SK-N-SH (cell line): Measurements from ENCODE around the gene PPP1R14D. TPM values are rescaled to one million over a fixed set of nuclear protein-coding genes. Genes with fewer than 3 reads are reported as not detected.

ENCODE experiments used
- CTCF ChIA-PET: fragments of 300-600, 350-600 bp; formaldehyde crosslinking; extraction: SDS; loops from one replicate; lab custom pipeline; 2021; lab: Yijun Ruan, JAX
- POLR2A ChIA-PET: fragments of 350-600 bp; sonication (Branson Sonifier 250); formaldehyde crosslinking; extraction: SDS; loops from one replicate; lab custom pipeline; 2020; ENCODE audit warnings: antibody characterized with exemption, inconsistent platforms; lab: Yijun Ruan, JAX
- DNase-seq: peaks from one replicate; pipeline ENCODE4 v3.0.0; 2012
- H2AFZ ChIP-seq: fragments of 200-600 bp; sonication (generic); 2 replicates; pipeline ENCODE4 v1.8.1; 2016; ENCODE audit warnings: antibody characterized with exemption, mild to moderate bottlenecking, low read depth
- H3F3A ChIP-seq: fragments of 200-600 bp; sonication (generic); replicated peaks from 2 replicates; pipeline ENCODE3; 2016; ENCODE audit warnings: antibody characterized with exemption, mild to moderate bottlenecking; ENCODE audit not compliant: insufficient read depth
- H3K27ac ChIP-seq, 2 experiments: fragments of 200-500 bp in 1 of 2; fragments of 200-600 bp in 1 of 2; sonication (Bioruptor generic) in 1 of 2; sonication (generic), shearing (Covaris generic) in 1 of 2; 2 replicates each; pipeline versions ENCODE4 v1.5.1 to v1.6.1; 2014 to 2016; ENCODE audit warnings: low read depth in 2 of 2, inconsistent platforms in 1 of 2, low read length in 1 of 2, mild to moderate bottlenecking in 1 of 2, mixed read lengths in 1 of 2
- H3K27me3 ChIP-seq: fragments of 200-600 bp; sonication (generic), shearing (Covaris generic); 2 replicates; pipeline ENCODE4 v1.6.1; 2016; ENCODE audit warnings: mixed run types; ENCODE audit not compliant: insufficient read depth
- H3K36me3 ChIP-seq, 2 experiments: fragments of 200-500 bp in 1 of 2; fragments of 200-600 bp in 1 of 2; sonication (Bioruptor generic) in 1 of 2; sonication (generic) in 1 of 2; replicated peaks in 1 of 2; 2 replicates each; pipeline versions ENCODE3 to v1.5.1; 2014 to 2016; ENCODE audit warnings: low read length in 1 of 2, mild to moderate bottlenecking in 1 of 2; ENCODE audit not compliant: insufficient read depth in 2 of 2, control insufficient read depth in 1 of 2
- H3K4me1 ChIP-seq, 2 experiments: fragments of 200-500 bp in 1 of 2; fragments of 200-600 bp in 1 of 2; sonication (Bioruptor generic) in 1 of 2; sonication (generic), shearing (Covaris generic) in 1 of 2; 2 replicates each; pipeline versions ENCODE4 v1.5.1 to v1.6.1; 2014 to 2016; ENCODE audit warnings: low read depth in 1 of 2, low read length in 1 of 2, mixed run types in 1 of 2; ENCODE audit not compliant: insufficient read depth in 2 of 2, control insufficient read depth in 1 of 2
- H3K4me2 ChIP-seq: fragments of 200-600 bp; sonication (generic), shearing (Covaris generic); 2 replicates; pipeline ENCODE4 v1.6.1; 2017; ENCODE audit warnings: mixed run types
- H3K4me3 ChIP-seq, 2 experiments: fragments of 200-500 bp in 1 of 2; fragments of 200-600 bp in 1 of 2; sonication (Bioruptor generic) in 1 of 2; sonication (generic), shearing (Covaris generic) in 1 of 2; 2 replicates each; pipeline versions ENCODE4 v1.5.1 to v1.8.1; 2014 to 2016; ENCODE audit warnings: low read depth in 2 of 2, inconsistent platforms in 1 of 2, low read length in 1 of 2, mild to moderate bottlenecking in 1 of 2, mixed read lengths in 1 of 2, moderate library complexity in 1 of 2
- H3K79me2 ChIP-seq: fragments of 200-600 bp; sonication (generic); 2 replicates; pipeline ENCODE4 v1.8.1; 2017; ENCODE audit warnings: mild to moderate bottlenecking; ENCODE audit not compliant: insufficient read depth
- H3K9ac ChIP-seq: fragments of 200-600 bp; sonication (generic); 2 replicates; pipeline ENCODE4 v1.6.1; 2017; ENCODE audit warnings: mixed run types
- H3K9me2 ChIP-seq: fragments of 200-600 bp; sonication (generic); 2 replicates; pipeline ENCODE4 v1.6.1; 2017; ENCODE audit warnings: mixed run types
- H3K9me3 ChIP-seq: fragments of 200-600 bp; sonication (generic); 2 replicates; pipeline ENCODE4 v1.6.1; 2017; ENCODE audit warnings: mixed run types, mild to moderate bottlenecking, moderate library complexity
- H4K20me1 ChIP-seq: fragments of 200-600 bp; sonication (generic); 2 replicates; pipeline ENCODE4 v1.6.1; 2017; ENCODE audit warnings: mild to moderate bottlenecking, mixed run types; ENCODE audit not compliant: insufficient read depth
- CTCF ChIP-seq: fragments of 200-600 bp; sonication (generic); IDR thresholded peaks from 2 replicates; pipeline ENCODE4 v1.6.1; 2017; ENCODE audit warnings: antibody characterized with exemption, mild to moderate bottlenecking, moderate library complexity
- FOSL2 ChIP-seq: IDR thresholded peaks from 2 replicates; pipeline ENCODE4 v1.4.0; 2012; ENCODE audit warnings: low read depth, mild to moderate bottlenecking, moderate library complexity, borderline replicate concordance
- FOXJ3 ChIP-seq: sonication (generic); formaldehyde crosslinking; IDR thresholded peaks from 2 replicates; pipeline ENCODE4 v1.5.1; 2020; ENCODE audit warnings: mild to moderate bottlenecking, missing genetic modification reagents
- FOXM1 ChIP-seq: IDR thresholded peaks from 2 replicates; pipeline ENCODE4 v1.4.0; 2012; ENCODE audit warnings: low read depth, mild to moderate bottlenecking
- GABPA ChIP-seq: IDR thresholded peaks from 2 replicates; pipeline ENCODE4 v1.4.0; 2012; ENCODE audit warnings: low read depth, mild to moderate bottlenecking
- GATA2 ChIP-seq: sonication (generic); formaldehyde crosslinking; IDR thresholded peaks from 2 replicates; pipeline ENCODE4 v1.5.0; 2020; ENCODE audit warnings: mild to moderate bottlenecking, missing genetic modification reagents
- JUND ChIP-seq: IDR thresholded peaks from 2 replicates; pipeline ENCODE4 v1.4.0; 2012
- MAX ChIP-seq: IDR thresholded peaks from 2 replicates; pipeline ENCODE4 v1.4.0; 2012; ENCODE audit warnings: low read depth
- MEF2A ChIP-seq: IDR thresholded peaks from 2 replicates; pipeline ENCODE4 v1.4.0; 2012; ENCODE audit warnings: low read depth, borderline replicate concordance
- MXI1 ChIP-seq: IDR thresholded peaks from 2 replicates; pipeline ENCODE4 v1.6.1; 2012; ENCODE audit warnings: mild to moderate bottlenecking, low read depth, low read length, improper control_type of control experiment
- NFIC ChIP-seq: IDR thresholded peaks from 2 replicates; pipeline ENCODE4 v1.4.0; 2012; ENCODE audit warnings: borderline replicate concordance
- POLR2AphosphoS5 ChIP-seq: IDR thresholded peaks from 2 replicates; pipeline ENCODE4 v1.6.1; 2012; ENCODE audit warnings: low read depth, low read length
- RCOR1 ChIP-seq: fragments of 150-350 bp; IDR thresholded peaks from 2 replicates; pipeline ENCODE4 v1.6.1; 2017; ENCODE audit warnings: antibody characterized with exemption, low read length
- REST ChIP-seq: IDR thresholded peaks from 2 replicates; pipeline ENCODE4 v1.6.1; 2012; ENCODE audit warnings: mild to moderate bottlenecking, low read depth, low read length, moderate library complexity
- SMC3 ChIP-seq: IDR thresholded peaks from 2 replicates; pipeline ENCODE4 v1.6.1; 2012; ENCODE audit warnings: low read depth, low read length, improper control_type of control experiment
- TAF1 ChIP-seq: IDR thresholded peaks from 2 replicates; pipeline ENCODE4 v1.6.1; 2012; ENCODE audit warnings: low read depth, mild to moderate bottlenecking, low read length, moderate library complexity, borderline replicate concordance
- TCF12 ChIP-seq: IDR thresholded peaks from 2 replicates; pipeline ENCODE4 v1.4.0; 2012
- TEAD4 ChIP-seq: IDR thresholded peaks from 2 replicates; pipeline ENCODE4 v1.4.0; 2012; ENCODE audit warnings: mild to moderate bottlenecking, borderline replicate concordance; ENCODE audit not compliant: insufficient read depth
- USF1 ChIP-seq: IDR thresholded peaks from 2 replicates; pipeline ENCODE4 v1.4.0; 2012; ENCODE audit warnings: low read depth, borderline replicate concordance
- USF2 ChIP-seq: fragments of 150-350 bp; IDR thresholded peaks from 2 replicates; pipeline ENCODE4 v1.6.1; 2017; ENCODE audit warnings: antibody characterized with exemption, low read length, low read depth, borderline replicate concordance
- WGBS: methylation state at CpG from one replicate; pipeline ENCODE4 v1.1.6; 2017; ENCODE audit warnings: low lambda C conversion rate; 5-methylcytosine and 5-hydroxymethylcytosine counted together
- polyA plus RNA-seq, 3 experiments: library from polyadenylated mRNA; depleted of rRNA; stranded (reverse); fragments of >200 nt; gene quantifications; 2 replicates each; pipeline ENCODE4 v1.2.3, GENCODE V29; 2012

PPP1R14D gene
- polyA plus RNA-seq, 1 of the 3 experiments (the other 2 are of a cell fraction) = not detected

- no peaks in the 10 kb centered on the region for H3K27me3 ChIP-seq
- peak overlapping the region in 1 of 2 experiments; percentile 61; a peak in 2 of 4 replicates for H3K27ac ChIP-seq
- no peak for DNase-seq
- H4K20me1 ChIP-seq = peaks cover 21% of the 10 kb centered on the region
- H3K4me3 ChIP-seq = no peak overlapping the region
- peaks cover 58% of the 10 kb centered on the region for H3K79me2 ChIP-seq
- peaks cover 4% of the 10 kb centered on the region for H3F3A ChIP-seq
- POLR2A ChIA-PET = no interaction called here
- no peaks in the 10 kb centered on the region for H3K9me2 ChIP-seq
- no peaks in the 10 kb centered on the region for H3K9me3 ChIP-seq
- TF ChIP-seq NFIC (peak; percentile 71; the same call in 1 of the 2 replicates), FOSL2 (0 out of 2 replicates have a peak, but pooled peaks have one; percentile 15), MEF2A (no peak), TCF12 (0 out of 2 replicates have a peak, but pooled peaks have one; percentile 14), POLR2AphosphoS5 (no peak), FOXM1 (no peak), MXI1 (no peak), TEAD4 (no peak), MAX (0 out of 2 replicates have a peak, but pooled peaks have one; percentile 26)
- TF ChIP-seq, all 33 proteins: peak for 4
- H3K36me3 ChIP-seq = peaks cover 0 to 3% of the 10 kb centered on the region in 2 experiments
- WGBS = 42% methylated on average over 4 of the region's 4 CpGs
- H3K9ac ChIP-seq = no peak overlapping the region
- no peak overlapping the region for H2AFZ ChIP-seq
- CTCF ChIA-PET = interaction anchor here (0.8 to 31.8 kb wide), 5 partner anchors 16 to 104 kb away, joined by 3 to 555 read pairs (median 5); partner anchors contain the start of gene RMDN3
- H3K4me2 ChIP-seq = peak overlapping the region; percentile 54
- peaks cover 2 to 12% of the 10 kb centered on the region in 2 experiments; a peak in 3 of 4 replicates for H3K4me1 ChIP-seq
These were observed 41.1 kb downstream of the PPP1R14D start for GRCh38 chr15:40787344-40787841.

GRCh38 chr15:40785814-40786213 lies 42.7 kb downstream of the PPP1R14D start:
- peaks cover 23% of the 10 kb centered on the region for H4K20me1 ChIP-seq

More at GRCh38 chr15:40785814-40786213, 42.7 kb downstream of the PPP1R14D start:
- no peak overlapping the region for H3K27ac ChIP-seq
- no peaks in the 10 kb centered on the region for H3K9me3 ChIP-seq
- no peaks in the 10 kb centered on the region for H3K36me3 ChIP-seq
- no peak overlapping the region for H3K9ac ChIP-seq
- CTCF ChIA-PET = interaction anchor here (1.1 to 31.8 kb wide), 10 partner anchors 18 to 448 kb away, joined by 3 to 555 read pairs (median 6); partner anchors contain the start of genes C15orf62, GCHFR, RMDN3 and VPS18
- H3K27me3 ChIP-seq = no peaks in the 10 kb centered on the region
- H3K4me3 ChIP-seq = no peak overlapping the region
- no peaks in the 10 kb centered on the region for H3K9me2 ChIP-seq
- TF ChIP-seq TCF12 (no peak), TAF1 (no peak), GATA2 (CRISPR knock-in tag) (no peak), USF1 (no peak), REST (no peak), SMC3 (no peak), CTCF (no peak), FOXJ3 (CRISPR knock-in tag) (no peak), JUND (no peak), USF2 (no peak), GABPA (no peak), RCOR1 (no peak)
- peaks cover 3% of the 10 kb centered on the region for H3F3A ChIP-seq
- POLR2A ChIA-PET = no interaction called here
- 79% methylated on average over 2 of the region's 2 CpGs for WGBS
- no peak overlapping the region for H3K4me2 ChIP-seq
- peaks cover 46% of the 10 kb centered on the region for H3K79me2 ChIP-seq
- no peak overlapping the region for H2AFZ ChIP-seq
- no peak for DNase-seq
- H3K4me1 ChIP-seq = peaks cover 2 to 12% of the 10 kb centered on the region in 2 experiments; a peak in 3 of 4 replicates
